GOT3 (cell line): ENCODE data around the gene KCTD16.

ENCODE experiments used
- DNase-seq: peaks from one replicate; lab custom pipeline; 2025; ENCODE audit warnings: mixed read lengths; lab: John Stamatoyannopoulos, UW

Gene KCTD16

DNA sequence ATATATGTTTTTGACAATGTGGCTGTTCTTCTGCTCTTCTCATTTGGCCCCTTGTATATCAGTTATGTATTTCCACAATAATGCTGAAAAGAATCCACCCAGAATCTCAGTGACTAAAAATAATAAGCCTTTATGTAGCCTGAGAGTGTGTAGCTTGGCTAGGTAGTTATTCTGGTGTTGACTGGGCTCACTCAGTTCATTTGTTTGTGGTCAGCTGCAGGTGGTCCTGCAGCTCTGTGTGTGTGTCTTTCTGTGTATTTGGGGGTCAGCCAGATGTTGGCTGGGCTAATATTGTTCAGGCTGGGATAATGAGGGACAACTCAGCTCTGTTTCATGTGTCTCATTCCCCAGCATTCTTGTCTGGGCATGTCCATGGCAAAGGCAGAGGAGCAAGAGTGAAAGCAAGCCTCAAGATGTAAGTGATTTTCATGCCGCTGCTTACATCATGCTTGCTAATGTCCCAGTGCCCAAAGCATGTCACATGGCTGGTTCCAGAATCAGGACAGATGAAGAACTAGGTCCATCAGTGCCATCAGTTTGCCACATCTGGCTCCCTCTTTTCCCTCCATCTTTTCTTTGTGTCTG, 162.8 kb downstream of the KCTD16 start:
- DNase-seq, result no peak

DNA sequence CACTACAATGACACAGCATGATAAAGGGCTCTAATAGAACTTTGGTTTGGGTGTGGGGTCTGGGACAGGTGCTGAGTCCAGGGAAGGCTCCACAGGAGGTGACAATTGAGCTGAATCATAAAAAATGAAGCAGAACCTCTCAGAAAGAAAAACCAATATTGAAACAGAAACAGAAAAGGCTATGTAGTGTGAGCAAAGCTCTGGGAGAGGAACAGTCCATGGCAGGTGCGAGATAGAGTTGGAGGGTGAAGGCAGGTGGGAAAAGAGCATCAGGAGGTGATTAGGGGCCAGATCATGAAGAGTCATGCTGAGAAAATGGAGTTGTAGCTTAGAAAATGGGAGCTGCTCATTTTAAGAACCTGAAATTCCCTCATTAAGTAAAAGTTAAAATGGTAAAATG, 164.9 kb downstream of the KCTD16 start:
- DNase-seq, result no peak

DNA sequence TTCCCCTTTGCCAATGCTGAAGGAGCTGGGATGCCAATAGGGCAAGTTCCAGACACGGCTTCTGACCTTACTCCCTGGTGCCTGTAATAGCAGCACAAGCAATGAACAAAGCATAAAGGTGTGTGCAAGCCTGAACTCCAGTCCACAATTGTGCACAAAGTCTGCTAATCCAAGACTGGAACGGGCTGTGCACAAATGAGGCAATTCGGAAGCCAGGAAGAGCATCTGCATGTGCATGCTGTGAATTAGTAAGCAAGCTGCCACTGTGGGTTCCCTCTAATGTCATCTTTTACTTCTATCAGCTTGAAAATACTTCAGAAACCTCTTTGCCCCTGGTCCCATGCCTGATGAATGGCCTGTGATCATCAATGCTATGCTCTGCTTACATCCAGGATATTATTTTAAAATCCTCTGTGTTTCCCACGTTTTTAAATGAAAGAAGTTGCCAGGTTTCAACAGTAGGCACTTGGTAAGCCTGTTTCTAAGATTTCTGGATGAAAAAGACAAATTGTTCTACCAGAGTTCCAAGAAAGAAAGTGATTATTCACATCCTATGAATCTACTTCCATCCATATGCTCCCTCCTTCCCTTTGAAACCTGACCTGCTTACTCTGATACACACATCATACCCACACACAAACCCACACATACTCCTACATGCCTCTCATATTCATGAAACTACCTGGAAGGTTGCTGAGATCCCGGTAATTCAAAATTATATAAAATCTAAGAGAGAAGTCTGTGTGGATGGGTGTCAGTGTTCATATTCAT, 165.7 kb downstream of the KCTD16 start:
- DNase-seq, result no peak

DNA sequence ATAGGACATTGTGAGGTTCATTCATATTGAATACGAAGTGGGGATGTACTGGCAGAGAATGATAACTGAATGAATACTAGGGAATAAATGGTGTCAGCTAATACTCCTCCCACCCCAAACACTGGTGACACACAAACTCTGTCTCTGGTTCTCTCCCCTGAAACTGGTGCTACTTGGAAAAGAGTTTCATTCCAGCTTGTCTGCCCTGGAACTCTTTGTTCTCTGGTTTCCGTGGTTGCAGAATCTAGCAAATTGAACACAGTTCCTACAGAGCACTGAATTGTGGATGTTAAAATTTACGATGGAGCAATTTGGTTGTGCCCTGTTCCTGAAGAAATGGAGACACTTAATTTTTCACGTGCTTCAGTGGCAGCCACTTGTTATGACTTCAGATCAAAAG, 181.7 kb downstream of the KCTD16 start:
- DNase-seq, result no peak

DNA sequence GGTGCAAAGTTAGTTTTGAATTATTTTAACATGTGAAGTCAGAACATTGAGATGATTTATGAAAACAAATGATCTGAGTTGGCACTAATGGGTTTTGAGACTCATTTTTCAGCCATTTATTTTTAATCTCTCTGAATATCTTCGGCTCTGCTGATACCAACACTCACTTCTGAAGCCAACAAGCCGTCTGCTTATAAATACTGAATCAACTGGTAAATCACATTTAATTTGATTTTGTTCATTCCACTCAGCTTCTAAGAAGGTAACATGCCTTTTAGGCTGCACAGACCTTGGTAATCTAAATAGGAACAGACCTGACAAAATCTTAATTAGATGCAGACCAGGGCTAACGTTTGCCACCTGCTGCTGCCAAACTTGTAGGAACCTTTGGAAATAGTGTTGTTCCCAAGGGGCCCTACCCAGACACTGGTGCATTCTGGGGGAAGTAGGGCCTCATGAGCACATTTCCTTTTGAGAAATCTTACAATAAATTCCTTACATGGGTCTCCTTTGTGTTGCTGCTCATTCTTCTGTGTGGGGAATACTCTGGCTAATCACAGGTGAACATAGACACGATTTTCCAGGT, 182.2 kb downstream of the KCTD16 start:
- DNase-seq, result no peak

DNA sequence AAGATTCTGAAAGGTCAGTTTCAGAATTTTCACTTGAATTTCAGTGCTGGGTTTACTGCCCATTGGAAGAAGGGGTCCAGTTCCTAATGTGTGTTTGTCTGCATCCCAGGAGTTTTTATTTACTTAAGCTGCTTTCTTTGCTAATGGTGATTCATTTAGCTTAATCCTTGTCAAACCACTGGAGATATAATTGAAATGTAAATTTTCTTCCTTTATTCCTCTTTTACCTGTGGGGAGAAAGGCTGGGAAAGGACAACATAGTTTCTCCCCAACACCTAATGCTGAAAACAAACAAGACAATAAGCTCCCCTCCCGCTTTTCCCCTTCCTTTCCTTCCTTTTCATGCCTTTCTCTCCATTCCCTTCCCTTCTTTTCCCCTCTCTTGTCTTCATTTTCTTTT, 185.8 kb downstream of the KCTD16 start:
- no peak for DNase-seq

DNA sequence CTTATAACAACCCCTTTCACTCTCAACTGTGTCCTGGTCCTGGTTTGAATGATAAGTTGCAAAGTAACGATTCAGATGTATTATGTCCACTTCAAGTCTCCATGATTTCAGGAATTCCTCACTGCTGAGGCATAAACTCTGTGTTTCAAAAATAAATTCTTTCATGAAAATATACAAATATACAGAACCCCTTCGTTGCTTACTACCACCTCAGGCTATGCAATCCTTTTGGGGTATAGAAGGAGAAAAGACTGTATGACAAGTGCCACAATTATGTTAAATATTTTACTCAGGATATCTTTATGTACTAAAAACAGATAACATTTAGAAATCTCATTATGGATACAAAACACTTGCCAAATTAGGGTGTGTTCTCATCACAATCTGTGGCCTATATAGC, 190.7 kb downstream of the KCTD16 start:
- DNase-seq, result no peak

DNA sequence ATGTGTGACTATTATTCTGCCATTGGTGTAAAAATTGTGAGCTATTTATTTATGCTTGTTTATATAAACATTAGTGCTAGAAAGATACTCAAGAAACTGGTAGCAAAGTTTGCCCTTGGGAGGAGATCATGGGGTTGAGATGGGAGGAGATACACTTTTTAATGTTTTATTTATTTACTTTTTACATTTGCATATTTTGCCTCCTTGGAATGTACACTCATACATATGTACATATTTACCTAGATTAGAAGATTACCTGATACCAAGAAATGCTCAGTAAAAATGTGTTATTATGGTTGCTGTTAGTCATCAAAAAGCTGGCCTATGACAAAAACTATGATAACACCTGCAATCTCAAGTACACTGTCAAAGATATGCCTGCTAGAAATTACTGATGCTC, 195.2 kb downstream of the KCTD16 start:
- no peak for DNase-seq

DNA sequence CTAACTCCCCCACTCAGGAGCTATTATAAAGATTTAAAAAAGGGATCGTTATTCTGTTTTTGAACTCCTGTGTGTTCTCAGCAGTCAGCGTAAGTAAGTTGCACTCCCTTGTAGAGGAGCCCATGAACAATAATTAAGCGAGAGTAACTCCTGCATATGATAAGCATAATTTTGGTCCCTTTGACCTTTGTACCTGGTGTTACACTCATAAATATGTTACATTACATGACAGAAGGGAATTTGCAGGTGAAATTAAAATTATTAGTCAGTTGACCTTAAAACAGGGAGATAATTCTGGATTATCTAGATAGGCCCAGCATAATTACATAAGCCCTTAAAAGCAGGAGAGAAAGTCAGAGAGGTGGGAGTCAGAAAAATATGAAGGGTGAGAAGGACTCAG, 197.3 kb downstream of the KCTD16 start:
- DNase-seq, result no peak

DNA sequence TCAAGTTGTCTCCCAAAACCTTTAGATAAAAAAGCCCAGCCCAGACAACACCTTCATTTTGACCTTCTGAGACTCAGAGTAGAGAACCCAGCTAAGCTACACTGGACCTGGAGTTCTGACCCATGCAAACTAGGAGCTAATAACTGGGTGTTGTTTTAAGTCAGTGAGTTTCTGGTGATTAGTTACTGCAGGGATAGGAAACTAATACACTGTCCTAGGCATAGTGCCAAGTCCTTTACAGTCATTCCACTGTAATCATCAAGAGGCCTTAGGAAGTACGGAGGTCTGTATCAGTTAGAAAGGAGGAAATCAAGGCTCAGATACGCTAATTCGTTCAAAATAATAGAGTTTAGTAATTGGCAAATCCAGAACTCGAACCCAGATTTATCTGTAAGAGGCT, 197.9 kb downstream of the KCTD16 start:
- DNase-seq, result no peak

DNA sequence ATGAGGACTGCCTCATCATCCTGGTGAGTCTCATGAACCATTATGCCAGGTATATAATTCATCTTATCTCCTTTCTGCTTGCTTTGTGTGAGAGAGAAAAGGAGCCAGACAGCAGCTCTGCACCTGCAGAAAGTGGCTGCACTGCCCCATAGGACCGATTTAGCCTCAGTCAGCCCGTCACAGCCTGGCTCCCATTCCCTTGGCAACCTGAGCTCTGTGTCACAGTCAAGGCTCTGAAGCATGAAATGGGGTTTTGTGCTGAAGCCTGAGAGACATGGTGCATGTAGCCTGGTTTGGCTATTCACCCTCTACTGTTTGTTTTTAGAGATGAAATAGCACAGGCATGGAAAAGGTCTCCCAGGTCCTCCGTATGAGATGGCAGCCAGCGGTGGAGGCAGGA, 198.3 kb downstream of the KCTD16 start:
- no peak for DNase-seq

DNA sequence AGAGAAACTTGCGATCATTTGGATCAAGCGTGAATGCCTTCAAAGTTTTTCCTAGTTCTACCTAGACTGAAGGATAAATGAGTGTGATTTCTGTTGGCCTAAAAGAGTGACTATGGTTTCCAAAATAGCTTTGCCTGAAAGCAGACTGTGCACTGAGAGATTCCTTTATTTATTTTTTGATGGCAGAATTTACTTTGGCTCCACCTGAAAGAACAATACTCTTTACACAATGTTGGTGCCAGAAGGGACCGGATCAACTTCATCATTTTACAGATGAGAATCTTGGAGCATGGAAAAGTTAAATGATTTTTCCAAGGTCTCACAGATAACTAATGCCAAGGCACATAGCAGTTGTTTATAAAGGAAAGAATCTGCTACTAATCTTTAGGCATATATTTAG, 199.6 kb downstream of the KCTD16 start:
- no peak for DNase-seq

DNA sequence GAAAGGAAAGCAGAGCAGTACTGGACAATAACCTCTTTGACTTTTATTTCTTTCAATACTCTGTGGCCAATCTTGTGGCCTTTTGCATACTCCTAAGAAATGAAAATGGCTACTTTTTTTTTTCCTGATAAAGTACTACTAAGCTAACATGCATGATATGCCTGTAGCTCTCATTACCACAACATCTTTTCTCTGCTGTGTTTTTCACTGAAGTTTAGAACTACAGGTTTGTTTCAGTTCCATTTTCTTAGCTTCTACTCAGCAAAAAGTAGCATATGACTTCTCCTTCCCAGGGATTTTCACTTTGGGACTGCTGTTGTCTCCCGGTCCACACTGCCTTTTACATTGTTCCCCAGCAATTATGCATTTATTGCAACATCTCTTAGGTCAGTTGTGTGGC, 204.0 kb downstream of the KCTD16 start:
- no peak for DNase-seq

DNA sequence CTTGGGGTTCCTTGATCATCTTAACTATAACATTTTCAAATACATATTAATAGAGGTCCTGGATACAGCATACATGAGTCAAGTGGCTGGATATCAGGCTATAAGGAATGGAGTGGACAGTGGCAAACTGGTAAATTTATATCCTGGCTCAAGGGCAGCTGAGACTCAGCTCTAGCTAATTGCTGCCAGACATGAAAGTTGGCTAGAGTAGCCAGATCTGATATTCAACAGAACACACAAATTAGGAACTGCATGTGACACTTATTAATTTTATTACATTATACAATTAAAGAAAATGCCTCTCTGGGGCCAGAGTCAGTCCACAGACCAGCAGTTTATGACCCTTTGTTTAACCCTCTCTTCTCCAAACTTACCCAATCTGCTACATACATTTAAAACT, 206.5 kb downstream of the KCTD16 start:
- DNase-seq, result no peak

DNA sequence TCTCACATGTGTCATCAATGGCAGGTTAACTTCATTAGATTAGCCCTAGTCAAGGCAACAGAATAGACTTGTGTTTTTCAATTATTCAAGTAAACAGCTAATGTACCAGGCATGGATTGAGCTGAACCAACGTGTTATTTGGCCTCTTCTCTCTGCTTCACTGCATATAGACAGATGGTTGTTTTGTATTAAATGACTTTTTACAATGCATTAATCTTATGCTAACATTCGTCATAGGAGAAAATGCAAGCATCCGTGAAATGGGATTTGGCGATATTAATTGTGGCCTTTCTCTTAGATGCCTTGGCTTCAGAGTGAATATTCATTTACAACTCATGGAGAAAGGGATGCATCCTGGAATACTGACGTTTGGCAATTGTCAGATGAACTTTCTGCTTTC, 208.0 kb downstream of the KCTD16 start:
- no peak for DNase-seq

DNA sequence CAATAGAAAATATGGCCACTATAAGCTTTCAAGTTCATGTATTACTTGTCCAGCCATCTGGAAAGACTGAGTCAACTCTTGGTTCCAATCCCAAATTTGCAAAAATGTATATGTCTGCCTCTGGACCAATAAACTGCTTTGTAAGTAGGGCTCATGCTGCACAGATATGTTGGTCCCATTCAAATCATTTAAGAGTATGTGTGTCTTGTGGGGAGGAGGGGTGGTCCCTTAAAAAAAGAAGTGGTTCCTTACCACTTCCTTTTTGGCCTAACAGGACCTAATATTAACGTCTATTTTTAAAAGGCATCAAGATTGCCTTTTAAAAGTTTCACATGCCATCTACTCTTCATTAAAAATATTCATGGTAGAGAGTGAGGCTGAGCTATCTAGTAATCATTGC, 214.9 kb downstream of the KCTD16 start:
- DNase-seq, result no peak

DNA sequence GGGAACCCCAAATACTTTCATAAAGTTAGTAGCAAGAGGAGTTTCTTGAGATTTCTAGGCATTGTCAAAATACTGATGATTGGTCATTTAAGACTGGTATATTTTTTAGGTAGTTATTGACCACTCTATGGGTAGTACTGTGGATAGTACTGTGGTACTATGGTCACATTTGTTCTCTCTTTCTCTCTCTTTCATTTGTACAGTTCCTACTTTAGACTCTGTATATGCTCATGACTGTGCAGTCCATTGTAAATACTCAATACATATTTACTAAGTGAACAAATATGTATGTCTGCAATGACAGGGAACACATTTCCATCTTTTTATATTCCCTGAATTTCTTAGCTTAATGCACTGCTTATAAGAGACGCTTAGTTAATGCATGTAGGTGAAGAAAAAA, 215.6 kb downstream of the KCTD16 start:
- DNase-seq, result no peak

DNA sequence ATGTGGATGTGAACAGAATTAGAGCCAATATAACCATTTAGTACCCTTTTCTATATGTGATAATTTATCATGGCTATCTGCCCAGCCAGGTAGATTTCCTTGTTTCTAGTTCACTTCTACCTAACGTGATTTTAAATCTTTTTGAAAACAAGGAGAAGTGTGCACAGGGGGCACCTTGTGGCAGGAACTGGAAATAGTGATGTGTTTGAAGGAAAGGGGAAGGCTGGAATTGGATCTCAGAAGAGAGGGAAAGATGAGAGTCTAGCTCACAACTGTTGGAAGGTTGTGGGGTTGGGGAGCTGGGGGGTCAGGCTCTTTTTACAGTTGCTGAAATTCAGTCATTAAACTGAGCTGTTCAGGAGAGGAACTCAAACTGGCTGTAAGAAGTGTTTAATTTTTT, 219.5 kb downstream of the KCTD16 start:
- no peak for DNase-seq

DNA sequence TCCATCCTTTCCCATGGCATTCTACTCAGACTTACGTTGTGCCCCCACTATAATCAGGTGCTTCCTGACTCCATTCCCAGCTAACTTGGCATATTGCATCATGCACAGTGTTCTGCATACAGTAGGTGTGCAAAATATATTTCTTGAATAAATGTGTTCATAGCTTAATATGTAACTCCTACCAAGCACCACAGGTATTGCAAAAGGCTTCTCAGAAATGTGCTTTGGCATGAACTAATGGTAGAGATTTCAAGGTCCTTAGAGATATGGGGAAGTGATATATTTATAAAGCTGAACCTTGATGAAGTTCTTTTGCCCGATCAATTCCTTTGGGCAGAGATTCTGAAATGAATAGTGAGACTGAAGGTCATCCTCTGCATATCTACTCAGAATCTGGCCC, 220.4 kb downstream of the KCTD16 start:
- DNase-seq, result no peak

DNA sequence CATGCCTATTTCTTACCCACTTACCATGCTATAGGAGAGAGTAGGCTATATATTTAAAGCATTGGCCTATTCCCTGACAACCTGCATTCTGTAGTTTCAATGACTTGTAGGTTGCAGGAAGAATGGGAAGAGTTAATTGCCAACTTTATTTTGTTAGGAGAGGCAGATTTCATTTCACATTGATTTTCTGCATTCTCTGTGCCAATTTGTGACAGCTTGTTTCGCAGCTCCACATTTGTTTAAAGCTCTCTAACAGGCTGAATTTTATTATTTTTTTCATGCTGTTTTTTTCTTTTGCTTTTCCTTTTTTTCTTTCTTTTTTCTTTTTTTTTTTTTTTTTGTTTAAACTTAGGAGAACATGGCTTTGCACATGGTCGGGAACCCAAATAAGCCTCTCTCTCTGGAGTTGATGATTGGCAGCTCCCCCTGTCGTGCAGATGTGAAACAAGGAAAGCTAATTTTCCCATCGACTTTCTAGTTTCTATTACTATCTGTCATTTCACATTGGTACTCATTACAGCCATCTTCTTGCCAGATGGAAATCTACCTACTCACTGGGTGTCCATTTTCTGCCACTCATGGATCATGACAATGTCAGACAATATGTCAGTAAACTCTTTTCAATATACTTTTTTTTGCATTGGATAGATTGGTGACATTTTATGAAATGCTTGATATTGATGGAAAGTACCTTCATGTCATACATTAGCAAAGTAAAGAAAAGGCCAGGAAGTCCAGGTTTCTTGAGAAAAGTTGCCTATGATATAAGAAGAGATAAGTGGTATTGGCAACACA, 223.2 kb downstream of the KCTD16 start:
- DNase-seq, result no peak

DNA sequence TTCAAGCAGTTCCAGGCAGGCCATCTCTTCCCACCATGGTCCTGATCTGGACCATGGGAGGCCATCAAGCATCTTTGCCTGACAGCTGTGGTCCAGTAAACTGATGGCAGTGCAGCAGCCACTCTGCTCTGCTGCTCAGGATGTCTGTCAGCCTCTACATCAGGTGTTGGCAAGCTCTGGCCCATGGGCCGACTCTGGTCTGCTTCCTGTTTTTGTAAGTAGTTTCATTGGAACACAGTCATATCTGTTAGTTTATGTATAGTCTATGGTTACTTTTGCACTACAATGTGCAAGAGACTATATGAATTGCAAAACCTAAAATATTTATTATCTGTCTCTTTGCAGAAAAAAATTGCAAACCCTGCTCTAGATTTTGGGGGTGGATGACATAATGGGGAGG, 225.0 kb downstream of the KCTD16 start:
- DNase-seq, result no peak

DNA sequence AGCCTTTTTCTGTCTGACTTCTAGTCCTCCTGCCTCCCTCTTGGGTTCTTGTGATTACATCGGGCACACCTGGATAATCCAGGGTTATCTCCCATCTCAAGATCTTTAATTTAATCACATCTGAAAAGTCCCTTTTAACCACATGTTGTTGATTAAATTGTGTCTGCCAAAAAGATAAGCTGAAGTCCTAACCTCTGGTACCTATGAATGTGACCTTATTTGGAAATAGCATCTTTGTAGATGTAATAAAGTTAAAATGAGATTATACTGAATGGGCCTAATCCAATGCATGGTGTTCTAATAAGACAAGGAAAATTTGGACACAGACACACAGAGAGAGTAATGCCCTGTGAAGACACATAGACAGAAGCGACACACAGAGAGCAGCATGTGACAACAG, 232.4 kb downstream of the KCTD16 start:
- no peak for DNase-seq
